HG03432 (cell line): ENCODE data around the gene MOBP.
A peak's percentile ranks its signal among the peaks of the same experiment; 100 is the strongest.
"Not testable (repeated sequence)": the region's sequence is repeated elsewhere in the genome, so short reads cannot be mapped to it uniquely, and the experiment has no call there.

ENCODE experiments used
- ATAC-seq: cut with Tn5 transposase; IDR thresholded peaks from one replicate; pipeline ENCODE4 v1.9.1; 2021; ENCODE audit warnings: mild to moderate bottlenecking, moderate library complexity; ENCODE audit not compliant: unreplicated experiment

Gene MOBP

GRCh38 chr3:39467394-39468107, at the start of gene MOBP:
Gene MOBP, plus strand, starts transcription at chr3:39467680. Its CDS starts 34,390 bp downstream, at chr3:39502070.
- no peak for ATAC-seq

- not testable (repeated sequence) for ATAC-seq
These were observed 48.8 kb upstream of the MOBP start for GRCh38 chr3:39418556-39419225.

- no peak for ATAC-seq
These were observed 47.7 kb upstream of the MOBP start for GRCh38 chr3:39419742-39420315.

GRCh38 chr3:39420543-39420942, 46.9 kb upstream of the MOBP start:
- no peak for ATAC-seq

GRCh38 chr3:39423436-39423970, 44.0 kb upstream of the MOBP start:
- no peak for ATAC-seq

GRCh38 chr3:39426312-39426711, 41.2 kb upstream of the MOBP start:
- ATAC-seq: no peak

GRCh38 chr3:39427506-39427905, 40.0 kb upstream of the MOBP start:
- ATAC-seq: no peak

GRCh38 chr3:39428745-39429201, 38.7 kb upstream of the MOBP start:
- ATAC-seq: no peak

- no peak for ATAC-seq
These were observed 38.0 kb upstream of the MOBP start for GRCh38 chr3:39429466-39429865.

- no peak for ATAC-seq
These were observed 35.1 kb upstream of the MOBP start for GRCh38 chr3:39432342-39432741.

- ATAC-seq: no peak
These were observed 33.8 kb upstream of the MOBP start for GRCh38 chr3:39433642-39434041.

- ATAC-seq: peak; percentile 93
These were observed 32.9 kb upstream of the MOBP start for GRCh38 chr3:39434574-39434973.

GRCh38 chr3:39435006-39435748, 32.3 kb upstream of the MOBP start:
- ATAC-seq: peak; percentile 21

- ATAC-seq: no peak
These were observed 28.6 kb upstream of the MOBP start for GRCh38 chr3:39438880-39439279.

- ATAC-seq: no peak
These were observed 27.2 kb upstream of the MOBP start for GRCh38 chr3:39440316-39440715.

GRCh38 chr3:39443530-39443929, 23.9 kb upstream of the MOBP start:
- ATAC-seq: no peak

- ATAC-seq: no peak
These were observed 21.6 kb upstream of the MOBP start for GRCh38 chr3:39445927-39446326.

- ATAC-seq: no peak
These were observed 21.0 kb upstream of the MOBP start for GRCh38 chr3:39446444-39446843.

GRCh38 chr3:39447637-39448483, 19.6 kb upstream of the MOBP start:
- ATAC-seq: peak; percentile 88
